22Rv1 (cell line): ENCODE measurements around the gene KCNIP1.

Source experiments
- CTCF ChIP-seq: fragments of 450-650 bp; IDR thresholded peaks from 2 replicates; pipeline ENCODE4 v1.5.1; 2017; ENCODE audit warnings: mild to moderate bottlenecking
- ZFX ChIP-seq: fragments of 450-650 bp; IDR thresholded peaks from 2 replicates; pipeline ENCODE4 v1.6.1; 2017; ENCODE audit warnings: antibody characterized with exemption, borderline replicate concordance

DNA sequence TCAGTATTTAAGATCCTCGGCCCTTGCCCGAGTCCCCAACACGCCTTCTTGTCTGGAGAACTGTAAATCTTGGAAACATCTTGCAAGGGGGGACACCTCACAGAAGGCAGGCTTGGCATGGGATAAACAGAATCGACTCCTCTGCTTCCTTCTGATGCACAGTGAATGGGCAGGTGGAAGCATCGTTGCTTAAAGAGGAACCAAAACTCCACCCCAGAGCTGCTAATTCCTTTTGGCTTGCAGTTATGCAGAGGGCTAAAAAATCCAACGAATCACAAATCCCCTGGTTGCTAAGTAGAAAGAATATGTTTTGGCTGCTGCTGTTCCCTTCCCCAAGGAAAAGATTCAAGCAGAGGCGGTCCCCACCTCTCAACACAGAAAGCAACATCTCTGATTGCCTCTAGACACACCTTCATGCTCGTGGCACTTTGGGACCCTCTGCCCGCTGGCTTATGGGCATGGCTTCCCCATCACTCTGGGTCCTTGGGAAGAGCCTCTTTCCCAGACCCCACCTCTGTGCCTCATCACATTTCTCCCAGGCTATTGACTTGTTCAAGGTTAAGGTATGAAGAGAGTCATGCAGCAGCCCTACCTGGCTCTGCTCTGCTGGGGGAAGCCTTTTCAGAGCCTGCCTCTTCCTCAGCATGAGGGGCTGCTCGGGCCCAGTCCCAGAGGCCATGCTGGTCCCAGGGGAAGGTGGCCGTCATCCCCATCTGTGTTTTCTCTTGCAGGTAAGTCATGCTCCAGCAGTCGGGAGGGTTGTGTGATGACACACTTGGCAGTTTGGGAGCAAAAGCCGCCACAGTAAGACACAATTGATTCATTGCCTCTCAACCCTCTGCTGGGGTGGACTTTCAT, 137.1 kb downstream of the KCNIP1 start:
- TF ChIP-seq CTCF (no peak), ZFX (no peak)
